Fibroblast of mammary gland (primary cell): ENCODE data around the gene MAGI1.

ENCODE experiments used
- DNase-seq: peaks from one replicate; pipeline ENCODE4 v3.0.0-alpha.2; 2010; ENCODE audit warnings: low read depth
- H3K4me3 ChIP-seq: 2 replicates; pipeline ENCODE4 v1.5.1; 2011; ENCODE audit warnings: low read depth, mild to moderate bottlenecking, low read length, moderate library complexity; ENCODE audit not compliant: control insufficient read depth
- TF ChIP-seq, protein P1 (sequence below): conservative IDR thresholded peaks from 2 replicates; pipeline ENCODE4 v1.5.1; 2011; ENCODE audit warnings: low read depth, low read length, inconsistent platforms; ENCODE audit not compliant: control insufficient read depth, insufficient read depth

MAGI1 gene

DNA sequence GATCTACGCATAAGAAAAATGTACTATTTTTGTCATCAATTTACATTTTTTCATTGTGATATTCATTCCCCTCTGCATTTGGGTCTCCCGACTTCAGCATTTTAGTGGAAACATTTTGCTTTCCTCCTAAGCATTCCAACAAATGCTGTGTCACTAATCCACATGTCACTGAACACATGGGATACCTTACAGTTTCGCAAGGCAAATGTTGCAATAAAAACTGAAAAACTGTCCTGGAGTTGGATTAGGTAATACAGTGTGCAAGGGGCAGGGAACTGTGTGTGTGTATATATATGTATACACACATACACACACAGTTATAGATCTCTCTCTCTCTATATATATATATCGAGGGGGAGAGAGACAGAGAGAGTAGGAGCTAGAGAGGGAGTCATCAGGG, 632.2 kb downstream of the MAGI1 start:
- DNase-seq = peak; percentile 71
- H3K4me3 ChIP-seq = no peak overlapping the region
- TF ChIP-seq, protein P1, sequence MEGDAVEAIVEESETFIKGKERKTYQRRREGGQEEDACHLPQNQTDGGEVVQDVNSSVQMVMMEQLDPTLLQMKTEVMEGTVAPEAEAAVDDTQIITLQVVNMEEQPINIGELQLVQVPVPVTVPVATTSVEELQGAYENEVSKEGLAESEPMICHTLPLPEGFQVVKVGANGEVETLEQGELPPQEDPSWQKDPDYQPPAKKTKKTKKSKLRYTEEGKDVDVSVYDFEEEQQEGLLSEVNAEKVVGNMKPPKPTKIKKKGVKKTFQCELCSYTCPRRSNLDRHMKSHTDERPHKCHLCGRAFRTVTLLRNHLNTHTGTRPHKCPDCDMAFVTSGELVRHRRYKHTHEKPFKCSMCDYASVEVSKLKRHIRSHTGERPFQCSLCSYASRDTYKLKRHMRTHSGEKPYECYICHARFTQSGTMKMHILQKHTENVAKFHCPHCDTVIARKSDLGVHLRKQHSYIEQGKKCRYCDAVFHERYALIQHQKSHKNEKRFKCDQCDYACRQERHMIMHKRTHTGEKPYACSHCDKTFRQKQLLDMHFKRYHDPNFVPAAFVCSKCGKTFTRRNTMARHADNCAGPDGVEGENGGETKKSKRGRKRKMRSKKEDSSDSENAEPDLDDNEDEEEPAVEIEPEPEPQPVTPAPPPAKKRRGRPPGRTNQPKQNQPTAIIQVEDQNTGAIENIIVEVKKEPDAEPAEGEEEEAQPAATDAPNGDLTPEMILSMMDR = no peak

DNA sequence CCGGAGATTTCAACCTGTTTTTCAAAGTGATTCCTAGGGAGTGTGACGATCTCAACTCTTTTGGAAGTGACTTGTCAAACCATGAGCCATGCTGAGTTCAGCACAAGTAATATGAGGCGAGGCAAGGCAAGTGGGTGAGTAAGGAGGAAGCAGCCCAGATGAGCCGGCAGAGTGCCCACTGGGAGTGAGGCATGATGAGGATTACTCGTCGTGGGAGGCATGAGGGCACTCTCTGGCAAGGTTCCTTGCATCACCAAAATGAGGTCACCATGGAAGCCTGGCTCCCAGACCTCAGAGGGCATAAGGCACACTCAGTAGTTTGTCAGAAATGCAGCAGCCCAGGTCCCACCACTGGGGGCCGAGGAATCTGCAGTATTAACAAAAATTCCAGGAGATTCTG, 636.1 kb downstream of the MAGI1 start:
- peak; percentile 97 for DNase-seq
- TF ChIP-seq, protein P1 = no peak
- no peak overlapping the region for H3K4me3 ChIP-seq

DNA sequence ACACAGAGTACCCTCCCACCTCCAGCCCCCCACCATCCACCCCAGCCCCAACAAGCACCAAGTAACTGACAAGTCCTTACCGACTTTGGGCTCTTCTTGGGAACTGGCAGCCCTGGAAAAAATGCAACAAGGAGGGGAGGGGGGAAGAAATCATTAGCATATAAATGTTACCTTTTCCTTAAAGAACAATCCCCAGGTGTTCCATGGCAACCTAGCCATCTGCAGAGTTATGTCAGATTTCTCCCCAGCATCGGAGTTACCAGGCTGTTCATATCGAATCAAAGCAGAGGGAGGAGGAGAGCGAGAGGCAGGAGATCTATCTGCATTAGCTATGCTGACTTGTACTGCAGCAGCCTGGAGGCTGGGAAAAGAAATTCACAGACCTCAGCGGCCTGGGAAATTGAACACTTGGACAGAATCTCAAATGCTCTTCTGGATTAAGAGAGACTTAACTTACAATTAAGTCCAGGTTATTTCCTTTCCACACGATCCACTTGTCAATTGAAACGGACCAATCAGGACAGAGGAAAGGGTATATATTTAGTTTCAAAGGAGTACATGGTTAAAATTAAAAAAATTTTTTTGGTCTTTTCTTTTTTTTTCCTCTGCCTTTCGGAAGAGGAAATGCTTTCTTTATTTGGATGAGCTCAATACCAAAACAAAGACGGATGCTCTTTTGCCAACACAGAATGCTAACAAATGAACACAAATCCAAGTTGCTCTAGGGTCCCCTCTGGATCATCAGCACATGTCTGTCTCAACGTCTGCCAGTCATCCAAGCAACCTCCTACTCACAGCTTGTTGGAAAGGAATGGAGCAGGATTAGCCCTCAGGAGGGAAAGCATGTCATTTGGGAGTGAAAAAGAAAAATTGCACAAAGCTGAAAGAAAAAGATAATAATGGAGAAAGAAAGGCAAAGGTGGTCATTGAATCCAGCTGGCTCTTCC, 637.1 kb downstream of the MAGI1 start:
- H3K4me3 ChIP-seq = no peak overlapping the region
- TF ChIP-seq, protein P1 = no peak
- DNase-seq = no peak

DNA sequence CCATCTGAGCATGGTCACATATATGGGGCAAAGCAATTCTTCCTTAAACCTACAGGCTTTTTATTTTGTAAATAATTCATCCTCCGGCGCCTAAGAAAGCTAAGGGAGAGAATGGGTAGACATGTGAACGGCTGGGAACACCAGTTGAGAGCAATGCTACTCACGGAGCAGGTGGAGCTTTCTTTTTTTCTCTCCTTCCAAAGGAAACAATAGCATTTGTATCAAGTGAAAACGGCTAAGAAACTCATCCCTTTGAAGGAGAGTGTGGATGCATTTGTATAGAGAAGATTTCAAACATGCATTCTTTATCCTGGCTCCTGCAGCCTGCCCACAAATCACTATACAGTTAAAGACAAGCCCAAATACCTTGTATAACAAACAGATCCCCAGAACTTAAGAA, 637.8 kb downstream of the MAGI1 start:
- H3K4me3 ChIP-seq = no peak overlapping the region
- DNase-seq = no peak
- TF ChIP-seq, protein P1 = no peak

DNA sequence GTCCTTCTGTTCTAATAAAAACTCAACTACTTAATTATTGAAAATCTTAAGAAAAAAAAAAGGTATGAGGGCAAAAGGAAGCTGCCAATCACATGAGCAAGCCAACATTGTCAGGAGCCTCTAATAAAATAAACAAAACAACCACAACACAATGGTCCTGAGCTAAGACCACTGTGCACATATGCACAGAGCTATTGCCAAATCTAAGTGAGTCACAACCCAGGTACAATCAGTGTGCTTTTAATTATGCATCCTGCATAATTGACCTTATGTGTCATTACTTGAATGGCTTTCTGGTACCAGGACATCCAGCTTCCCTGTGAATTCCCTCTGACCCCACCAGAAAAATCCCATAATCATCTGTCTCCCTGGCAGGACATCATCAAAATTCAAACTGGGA, 639.8 kb downstream of the MAGI1 start:
- H3K4me3 ChIP-seq = no peak overlapping the region
- TF ChIP-seq, protein P1 = no peak
- DNase-seq = peak; percentile 71

DNA sequence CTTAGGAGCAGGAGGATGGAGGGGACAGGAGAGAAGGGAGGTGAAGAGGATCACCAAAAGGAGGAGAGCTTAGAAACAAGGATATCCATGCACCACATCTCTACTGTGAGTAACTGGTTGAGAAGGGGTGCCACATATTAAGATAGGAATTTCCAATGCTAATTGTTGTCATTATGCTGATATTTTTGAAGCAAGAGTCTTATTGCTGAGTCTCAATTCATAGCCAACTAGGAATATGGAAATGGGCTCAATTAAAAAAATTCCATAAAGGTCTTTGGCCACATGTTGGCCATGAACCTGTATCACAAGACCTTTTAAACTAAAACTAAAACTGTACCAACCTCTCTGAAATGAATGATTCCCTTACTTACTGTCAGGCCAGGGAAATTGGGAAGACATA, 642.6 kb downstream of the MAGI1 start:
- TF ChIP-seq, protein P1 = no peak
- H3K4me3 ChIP-seq = no peak overlapping the region
- DNase-seq = no peak
